Vagina (tissue), 2 donors: ENCODE data around the gene PIH1D1. TPM values are rescaled to one million over a fixed set of nuclear protein-coding genes. Genes with fewer than 3 reads are reported as not detected.

ENCODE experiments used
- DNase-seq, 2 donors: peaks; one replicate each; pipeline ENCODE4 v3.0.0-alpha.2; 2017; ENCODE audit errors: extremely low spot score in 2 of 2
- H3K27ac ChIP-seq: fragments of 200-600 bp; sonication (generic); one replicate; pipeline ENCODE4 v1.5.1; 2019
- H3K27me3 ChIP-seq: fragments of 200-600 bp; sonication (generic); one replicate; pipeline ENCODE4 v1.5.1; 2019
- H3K36me3 ChIP-seq, 2 donors: fragments of 200-600 bp; sonication (generic); one replicate each; pipeline ENCODE4 v1.5.1; 2017 to 2019
- H3K4me1 ChIP-seq: fragments of 200-600 bp; sonication (generic); one replicate; pipeline ENCODE4 v1.5.1; 2019
- H3K4me3 ChIP-seq, 2 donors: fragments of 200-600 bp; sonication (generic); 1 replicate in 1 of 2; 2 replicates in 1 of 2; pipeline ENCODE4 v1.5.1; 2016 to 2019
- H3K9me3 ChIP-seq: fragments of 200-600 bp; sonication (generic); one replicate; pipeline ENCODE4 v1.5.1; 2019
- POLR2A ChIP-seq, 2 donors: fragments of 450-650 bp; IDR thresholded peaks; one replicate each; pipeline ENCODE4 v1.6.1; 2017; ENCODE audit warnings: antibody characterized with exemption in 2 of 2, mild to moderate bottlenecking in 2 of 2, moderate library complexity in 2 of 2
- POLR2AphosphoS5 ChIP-seq, 2 donors: sonication (generic); formaldehyde crosslinking; IDR thresholded peaks; one replicate each; pipeline ENCODE4 v1.9.0; 2017; ENCODE audit warnings: antibody characterized with exemption in 2 of 2, mild to moderate bottlenecking in 2 of 2, low read depth in 1 of 2; ENCODE audit not compliant: insufficient read depth in 1 of 2
- intact Hi-C: fragments of 100-400 bp; cut with DNase I; formaldehyde crosslinking; loops from one replicate; pipeline ENCODE4 v1.15.1; 2023
- total RNA-seq: library from RNA; depleted of rRNA; stranded (reverse); fragments of >200 nt; gene quantifications from one replicate; pipeline ENCODE4 v1.2.3, GENCODE V29; 2016
- TF ChIP-seq, protein P1 (sequence below), 3 experiments: fragments of 450-650 bp in 2 of 3; fragments of 200-600 bp in 1 of 3; sonication (generic) in 1 of 3; IDR thresholded peaks; one replicate each; pipeline ENCODE4 v1.5.1; 2017 to 2019; ENCODE audit warnings: antibody characterized with exemption in 3 of 3, mild to moderate bottlenecking in 2 of 3, moderate library complexity in 2 of 3

The PIH1D1 gene
- total RNA-seq, 1 donor from 2014 or later = 96.3 TPM

DNA sequence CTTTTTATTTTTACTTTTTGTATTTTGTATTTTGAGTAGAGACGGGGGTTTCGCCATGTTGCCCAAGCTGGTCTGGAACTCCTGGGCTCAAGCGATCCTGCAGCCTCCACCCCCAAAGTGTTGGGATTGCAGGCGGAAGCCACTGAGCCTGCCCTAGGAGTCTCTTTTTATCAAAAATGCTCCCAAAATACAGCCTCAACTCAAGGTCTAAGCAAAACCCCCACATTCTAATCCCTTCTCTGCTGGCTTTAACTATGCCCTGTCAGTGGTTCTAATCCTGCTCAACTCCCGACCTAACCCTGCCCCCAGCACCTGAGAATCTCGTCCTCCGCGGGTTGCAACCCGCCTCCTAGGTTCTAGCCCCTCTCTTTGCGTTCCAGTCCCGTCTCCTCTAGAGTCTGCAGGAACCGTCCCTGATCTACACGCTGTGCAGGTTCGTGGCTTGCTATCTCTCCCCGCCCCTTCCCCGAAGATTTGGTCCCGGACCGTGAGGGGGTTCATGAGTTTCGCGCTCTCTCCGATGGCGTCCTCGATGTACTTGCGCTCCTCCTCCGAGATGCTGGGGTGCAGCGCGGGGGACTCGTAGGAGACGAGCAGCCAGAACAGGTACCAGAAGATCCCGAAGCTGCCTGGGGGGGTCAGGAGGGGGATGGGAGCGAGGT lies 18.2 kb downstream of the PIH1D1 start:
- Histone ChIP-seq H3K27ac (no peak overlapping the region), H3K36me3 (no peaks in the 10 kb centered on the region), H3K9me3 (no peaks in the 10 kb centered on the region), H3K4me1 (peaks cover 5% of the 10 kb centered on the region), H3K4me3 (no peak overlapping the region), H3K27me3 (peaks cover 7% of the 10 kb centered on the region)
- DNase-seq = no peak
- intact Hi-C loops = no loop called here
- TF ChIP-seq POLR2AphosphoS5 (IDR thresholded peaks at IDR 0.05; ENCODE audit: insufficient read depth in 1 of 2, low read depth in 1 of 2) (no peak), POLR2A (IDR thresholded peaks at IDR 0.05) (no peak)
- TF ChIP-seq, protein P1, sequence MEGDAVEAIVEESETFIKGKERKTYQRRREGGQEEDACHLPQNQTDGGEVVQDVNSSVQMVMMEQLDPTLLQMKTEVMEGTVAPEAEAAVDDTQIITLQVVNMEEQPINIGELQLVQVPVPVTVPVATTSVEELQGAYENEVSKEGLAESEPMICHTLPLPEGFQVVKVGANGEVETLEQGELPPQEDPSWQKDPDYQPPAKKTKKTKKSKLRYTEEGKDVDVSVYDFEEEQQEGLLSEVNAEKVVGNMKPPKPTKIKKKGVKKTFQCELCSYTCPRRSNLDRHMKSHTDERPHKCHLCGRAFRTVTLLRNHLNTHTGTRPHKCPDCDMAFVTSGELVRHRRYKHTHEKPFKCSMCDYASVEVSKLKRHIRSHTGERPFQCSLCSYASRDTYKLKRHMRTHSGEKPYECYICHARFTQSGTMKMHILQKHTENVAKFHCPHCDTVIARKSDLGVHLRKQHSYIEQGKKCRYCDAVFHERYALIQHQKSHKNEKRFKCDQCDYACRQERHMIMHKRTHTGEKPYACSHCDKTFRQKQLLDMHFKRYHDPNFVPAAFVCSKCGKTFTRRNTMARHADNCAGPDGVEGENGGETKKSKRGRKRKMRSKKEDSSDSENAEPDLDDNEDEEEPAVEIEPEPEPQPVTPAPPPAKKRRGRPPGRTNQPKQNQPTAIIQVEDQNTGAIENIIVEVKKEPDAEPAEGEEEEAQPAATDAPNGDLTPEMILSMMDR (IDR thresholded peaks at IDR 0.05) = no peak

GRCh38 chr19:49432141-49433073 lies 19.2 kb downstream of the PIH1D1 start:
- H3K27me3 ChIP-seq = peaks cover 8% of the 10 kb centered on the region
- TF ChIP-seq, protein P1 (IDR thresholded peaks at IDR 0.05) = no peak
- TF ChIP-seq POLR2AphosphoS5 (IDR thresholded peaks at IDR 0.05; ENCODE audit: insufficient read depth in 1 of 2, low read depth in 1 of 2) = no peak
- TF ChIP-seq POLR2A (IDR thresholded peaks at IDR 0.05) = no peak

GRCh38 chr19:49431330-49431749 lies 20.3 kb downstream of the PIH1D1 start:
- Histone ChIP-seq H3K27me3 (peaks cover 14% of the 10 kb centered on the region), H3K36me3 (no peaks in the 10 kb centered on the region), H3K4me3 (no peak overlapping the region), H3K9me3 (no peaks in the 10 kb centered on the region), H3K4me1 (peaks cover 15% of the 10 kb centered on the region), H3K27ac (no peak overlapping the region)
- TF ChIP-seq, protein P1 (IDR thresholded peaks at IDR 0.05) = no peak
- TF ChIP-seq POLR2A (IDR thresholded peaks at IDR 0.05) = no peak
- TF ChIP-seq POLR2AphosphoS5 (IDR thresholded peaks at IDR 0.05; ENCODE audit: insufficient read depth in 1 of 2, low read depth in 1 of 2) = no peak
- no peak for DNase-seq
- intact Hi-C loops = no loop called here

More at GRCh38 chr19:49432141-49433073, 19.2 kb downstream of the PIH1D1 start:
- H3K36me3 ChIP-seq = no peaks in the 10 kb centered on the region
- H3K4me3 ChIP-seq = no peak overlapping the region
- no peak for DNase-seq
- no peak overlapping the region for H3K27ac ChIP-seq
- H3K9me3 ChIP-seq = no peaks in the 10 kb centered on the region
- intact Hi-C loops = no loop called here
- peaks cover 14% of the 10 kb centered on the region for H3K4me1 ChIP-seq

GRCh38 chr19:49430678-49431329 lies 20.8 kb downstream of the PIH1D1 start:
- DNase-seq = no peak
- intact Hi-C loops = no loop called here
- H3K27me3 ChIP-seq = peaks cover 20% of the 10 kb centered on the region

More at GRCh38 chr19:49430678-49431329, 20.8 kb downstream of the PIH1D1 start:
- Histone ChIP-seq H3K36me3 (no peaks in the 10 kb centered on the region), H3K4me1 (peaks cover 15% of the 10 kb centered on the region), H3K27ac (no peak overlapping the region), H3K9me3 (no peaks in the 10 kb centered on the region), H3K4me3 (no peak overlapping the region)
- TF ChIP-seq, protein P1 (IDR thresholded peaks at IDR 0.05) = no peak
- TF ChIP-seq POLR2A (IDR thresholded peaks at IDR 0.05) (no peak), POLR2AphosphoS5 (IDR thresholded peaks at IDR 0.05; ENCODE audit: insufficient read depth in 1 of 2, low read depth in 1 of 2) (no peak)
